HEK293 (cell line): ENCODE data around the gene INTS2.
"Not testable (repeated sequence)": the region's sequence is repeated elsewhere in the genome, so short reads cannot be mapped to it uniquely, and the experiment has no call there.

Source experiments
- CTCF ChIA-PET: fragments of 350-600 bp; formaldehyde crosslinking; extraction: SDS; loops from one replicate; lab custom pipeline; 2021; ENCODE audit warnings: antibody characterized with exemption; lab: Yijun Ruan, JAX
- POLR2A ChIA-PET: fragments of 300-600 bp; formaldehyde crosslinking; extraction: SDS; loops from one replicate; lab custom pipeline; 2020; ENCODE audit warnings: antibody characterized with exemption, inconsistent platforms; lab: Yijun Ruan, JAX
- H3K27ac ChIP-seq: fragments of 200-500 bp; sonication (Bioruptor generic); 2 replicates; pipeline ENCODE4 v1.5.1; 2014; ENCODE audit warnings: low read depth, low read length, control low read depth, inconsistent platforms; ENCODE audit errors: extremely low read depth
- H3K36me3 ChIP-seq, 2 experiments: fragments of 200-500 bp in 1 of 2; sonication (Bioruptor generic) in 1 of 2; 1 replicate in 1 of 2; 2 replicates in 1 of 2; pipeline ENCODE4 v1.5.1; 2014 to 2017; ENCODE audit warnings: inconsistent platforms in 2 of 2, low read length in 2 of 2; ENCODE audit not compliant: control insufficient read depth in 2 of 2, insufficient read depth in 1 of 2
- H3K4me1 ChIP-seq: fragments of 200-500 bp; sonication (Bioruptor generic); 2 replicates; pipeline ENCODE4 v1.5.1; 2014; ENCODE audit warnings: mild to moderate bottlenecking, low read length, inconsistent platforms; ENCODE audit not compliant: control insufficient read depth, insufficient read depth
- H3K4me3 ChIP-seq: 2 replicates; pipeline ENCODE4 v1.5.1; 2011; ENCODE audit warnings: low read depth, mild to moderate bottlenecking, control low read depth, low read length, moderate library complexity
- H3K9me3 ChIP-seq: fragments of 200-500 bp; sonication (Bioruptor generic); 2 replicates; pipeline ENCODE4 v1.5.1; 2014; ENCODE audit warnings: low read depth, low read length, inconsistent platforms; ENCODE audit not compliant: control insufficient read depth, insufficient read depth
- ATF2 ChIP-seq: fragments of 450-650 bp; formaldehyde crosslinking; IDR thresholded peaks from 2 replicates; pipeline ENCODE4 v1.5.1; 2016; ENCODE audit warnings: missing biosample characterization, missing genetic modification characterization, low read depth
- ELK4 ChIP-seq: IDR thresholded peaks from 2 replicates; pipeline ENCODE4 v1.6.1; 2011; ENCODE audit warnings: mild to moderate bottlenecking, low read depth, low read length, borderline replicate concordance
- GLIS1 ChIP-seq: fragments of 450-650 bp; formaldehyde crosslinking; IDR thresholded peaks from 2 replicates; pipeline ENCODE4 v1.5.1; 2016; ENCODE audit warnings: missing biosample characterization, missing genetic modification characterization
- KLF9 ChIP-seq: fragments of 450-650 bp; formaldehyde crosslinking; IDR thresholded peaks from 2 replicates; pipeline ENCODE4 v1.5.1; 2016; ENCODE audit warnings: missing biosample characterization, missing genetic modification characterization, low read depth
- ZBTB20 ChIP-seq: fragments of 450-650 bp; formaldehyde crosslinking; IDR thresholded peaks from 2 replicates; pipeline ENCODE4 v1.5.1; 2016; ENCODE audit warnings: missing biosample characterization, missing genetic modification characterization
- ZBTB8A ChIP-seq: fragments of 450-650 bp; formaldehyde crosslinking; IDR thresholded peaks from 2 replicates; pipeline ENCODE4 v1.5.1; 2016; ENCODE audit warnings: missing biosample characterization, missing genetic modification characterization
- ZEB2 ChIP-seq: fragments of 450-650 bp; formaldehyde crosslinking; IDR thresholded peaks from 2 replicates; pipeline ENCODE4 v1.5.1; 2016; ENCODE audit warnings: missing biosample characterization, missing genetic modification characterization
- ZNF140 ChIP-seq: fragments of 450-650 bp; formaldehyde crosslinking; IDR thresholded peaks from 2 replicates; pipeline ENCODE4 v1.5.1; 2016; ENCODE audit warnings: missing biosample characterization, missing genetic modification characterization
- ZNF146 ChIP-seq: fragments of 450-650 bp; formaldehyde crosslinking; IDR thresholded peaks from 2 replicates; pipeline ENCODE4 v1.5.1; 2016; ENCODE audit warnings: missing biosample characterization, missing genetic modification characterization
- ZNF169 ChIP-seq: fragments of 450-650 bp; formaldehyde crosslinking; IDR thresholded peaks from 2 replicates; pipeline ENCODE4 v1.5.1; 2016; ENCODE audit warnings: missing biosample characterization, missing genetic modification characterization
- ZNF184 ChIP-seq: fragments of 450-650 bp; IDR thresholded peaks from 2 replicates; pipeline ENCODE4 v1.5.1; 2018; ENCODE audit warnings: missing biosample characterization, mild to moderate bottlenecking, missing genetic modification characterization
- ZNF221 ChIP-seq: fragments of 450-650 bp; formaldehyde crosslinking; IDR thresholded peaks from 2 replicates; pipeline ENCODE4 v1.5.1; 2017; ENCODE audit warnings: missing biosample characterization, missing genetic modification characterization, borderline replicate concordance
- ZNF248 ChIP-seq: fragments of 450-650 bp; formaldehyde crosslinking; IDR thresholded peaks from 2 replicates; pipeline ENCODE4 v1.5.1; 2017; ENCODE audit warnings: missing biosample characterization, missing genetic modification characterization
- ZNF302 ChIP-seq: fragments of 450-650 bp; formaldehyde crosslinking; IDR thresholded peaks from 2 replicates; pipeline ENCODE4 v1.5.1; 2016; ENCODE audit warnings: missing biosample characterization, missing genetic modification characterization, low read depth
- ZNF311 ChIP-seq: fragments of 450-650 bp; formaldehyde crosslinking; IDR thresholded peaks from 2 replicates; pipeline ENCODE4 v1.5.1; 2017; ENCODE audit warnings: missing biosample characterization, missing genetic modification characterization, borderline replicate concordance
- ZNF37A ChIP-seq: fragments of 450-650 bp; IDR thresholded peaks from 2 replicates; pipeline ENCODE4 v1.5.1; 2018; ENCODE audit warnings: missing biosample characterization, missing genetic modification characterization
- ZNF394 ChIP-seq: fragments of 450-650 bp; formaldehyde crosslinking; IDR thresholded peaks from 2 replicates; pipeline ENCODE4 v1.5.1; 2016; ENCODE audit warnings: missing biosample characterization, missing genetic modification characterization, mild to moderate bottlenecking, moderate library complexity, borderline replicate concordance
- ZNF426 ChIP-seq: fragments of 450-650 bp; formaldehyde crosslinking; IDR thresholded peaks from 2 replicates; pipeline ENCODE4 v1.5.1; 2017; ENCODE audit warnings: missing biosample characterization, missing genetic modification characterization, mild to moderate bottlenecking, inconsistent platforms, moderate library complexity
- ZNF433 ChIP-seq: fragments of 450-650 bp; formaldehyde crosslinking; IDR thresholded peaks from 2 replicates; pipeline ENCODE4 v1.5.1; 2016; ENCODE audit warnings: missing biosample characterization, missing genetic modification characterization, low read depth
- ZNF488 ChIP-seq: fragments of 450-650 bp; formaldehyde crosslinking; IDR thresholded peaks from 2 replicates; pipeline ENCODE4 v1.5.1; 2016; ENCODE audit warnings: missing biosample characterization, missing genetic modification characterization
- ZNF549 ChIP-seq: fragments of 450-650 bp; IDR thresholded peaks from 2 replicates; pipeline ENCODE4 v1.5.1; 2018; ENCODE audit warnings: missing biosample characterization, missing genetic modification characterization, mild to moderate bottlenecking, inconsistent platforms, moderate library complexity
- ZNF555 ChIP-seq: fragments of 450-650 bp; formaldehyde crosslinking; conservative IDR thresholded peaks from 2 replicates; pipeline ENCODE4 v1.5.1; 2017; ENCODE audit warnings: missing biosample characterization, mild to moderate bottlenecking, missing genetic modification characterization, inconsistent platforms
- ZNF654 ChIP-seq: fragments of 450-650 bp; formaldehyde crosslinking; IDR thresholded peaks from 2 replicates; pipeline ENCODE4 v1.5.1; 2016; ENCODE audit warnings: low read depth, missing biosample characterization, missing genetic modification characterization
- ZNF701 ChIP-seq: fragments of 450-650 bp; formaldehyde crosslinking; IDR thresholded peaks from 2 replicates; pipeline ENCODE4 v1.5.1; 2016; ENCODE audit warnings: missing biosample characterization, missing genetic modification characterization
- TF ChIP-seq, protein P1 (sequence below): fragments of 450-650 bp; formaldehyde crosslinking; conservative IDR thresholded peaks from 2 replicates; pipeline ENCODE4 v1.5.1; 2016; ENCODE audit warnings: low read depth, missing biosample characterization, missing genetic modification characterization

INTS2 gene

GRCh38 chr17:61926826-61927207, 965 bp downstream of the INTS2 start:
- peak overlapping the region; percentile 93 for H3K4me3 ChIP-seq
- H3K4me1 ChIP-seq: peaks cover 6% of the 10 kb centered on the region; the same call in 1 of the 2 replicates
- POLR2A ChIA-PET: interaction anchor here (0.5 to 4.2 kb wide), 6 partner anchors 9 to 416 kb away, joined by 3 to 18 read pairs (median 3); partner anchors contain the start of gene BRIP1
- H3K9me3 ChIP-seq: no peaks in the 10 kb centered on the region
- CTCF ChIA-PET: interaction anchor here (1.0 to 1.6 kb wide), 2 partner anchors 183 to 291 kb away, joined by 3 to 4 read pairs; no protein-coding TSS in a partner anchor
- peaks cover 25 to 36% of the 10 kb centered on the region in 2 experiments for H3K36me3 ChIP-seq
- peak overlapping the region; percentile 79; the same call in 1 of the 2 replicates for H3K27ac ChIP-seq
- no peak for TF ChIP-seq ZNF701 (tag by site-specific recombination)
- TF ChIP-seq ATF2 (tag by site-specific recombination): no peak
- no peak for TF ChIP-seq ZNF146 (tag by site-specific recombination)
- no peak for TF ChIP-seq ELK4
- no peak for TF ChIP-seq ZNF221 (tag by site-specific recombination)
- TF ChIP-seq KLF9 (tag by site-specific recombination): no peak
- TF ChIP-seq ZBTB20 (tag by site-specific recombination): no peak
- TF ChIP-seq ZNF549 (tag by site-specific recombination): no peak
- TF ChIP-seq ZEB2 (tag by site-specific recombination): no peak
- no peak for TF ChIP-seq ZNF302 (tag by site-specific recombination)
- TF ChIP-seq ZNF488 (tag by site-specific recombination): no peak
- no peak for TF ChIP-seq ZNF37A (tag by site-specific recombination)
- TF ChIP-seq ZNF311: no peak
- no peak for TF ChIP-seq ZNF169
- TF ChIP-seq GLIS1: no peak
- TF ChIP-seq ZNF184 (tag by site-specific recombination): no peak
- TF ChIP-seq ZNF248: no peak

GRCh38 chr17:61915162-61915561, 12.6 kb downstream of the INTS2 start:
- not testable (repeated sequence) for H3K4me1 ChIP-seq, H3K27ac ChIP-seq, H3K4me3 ChIP-seq, H3K9me3 ChIP-seq
- ChIA-PET CTCF (interaction anchor here (0.6 to 0.7 kb wide), 2 partner anchors 19 to 81 kb away, joined by 3 to 4 read pairs; no protein-coding TSS in a partner anchor), POLR2A (interaction anchor here (0.7 to 0.9 kb wide), 2 partner anchors 45 to 52 kb away, joined by 3 to 4 read pairs; partner anchors contain the start of gene BRIP1)
- peaks cover 55 to 74% of the 10 kb centered on the region in 2 experiments for H3K36me3 ChIP-seq
- TF ChIP-seq ZNF426 (tag by site-specific recombination): peak; percentile 51
- TF ChIP-seq ZBTB8A (tag by site-specific recombination): 0 out of 2 replicates have a peak, but pooled peaks have one; percentile 39
- TF ChIP-seq, protein P1, sequence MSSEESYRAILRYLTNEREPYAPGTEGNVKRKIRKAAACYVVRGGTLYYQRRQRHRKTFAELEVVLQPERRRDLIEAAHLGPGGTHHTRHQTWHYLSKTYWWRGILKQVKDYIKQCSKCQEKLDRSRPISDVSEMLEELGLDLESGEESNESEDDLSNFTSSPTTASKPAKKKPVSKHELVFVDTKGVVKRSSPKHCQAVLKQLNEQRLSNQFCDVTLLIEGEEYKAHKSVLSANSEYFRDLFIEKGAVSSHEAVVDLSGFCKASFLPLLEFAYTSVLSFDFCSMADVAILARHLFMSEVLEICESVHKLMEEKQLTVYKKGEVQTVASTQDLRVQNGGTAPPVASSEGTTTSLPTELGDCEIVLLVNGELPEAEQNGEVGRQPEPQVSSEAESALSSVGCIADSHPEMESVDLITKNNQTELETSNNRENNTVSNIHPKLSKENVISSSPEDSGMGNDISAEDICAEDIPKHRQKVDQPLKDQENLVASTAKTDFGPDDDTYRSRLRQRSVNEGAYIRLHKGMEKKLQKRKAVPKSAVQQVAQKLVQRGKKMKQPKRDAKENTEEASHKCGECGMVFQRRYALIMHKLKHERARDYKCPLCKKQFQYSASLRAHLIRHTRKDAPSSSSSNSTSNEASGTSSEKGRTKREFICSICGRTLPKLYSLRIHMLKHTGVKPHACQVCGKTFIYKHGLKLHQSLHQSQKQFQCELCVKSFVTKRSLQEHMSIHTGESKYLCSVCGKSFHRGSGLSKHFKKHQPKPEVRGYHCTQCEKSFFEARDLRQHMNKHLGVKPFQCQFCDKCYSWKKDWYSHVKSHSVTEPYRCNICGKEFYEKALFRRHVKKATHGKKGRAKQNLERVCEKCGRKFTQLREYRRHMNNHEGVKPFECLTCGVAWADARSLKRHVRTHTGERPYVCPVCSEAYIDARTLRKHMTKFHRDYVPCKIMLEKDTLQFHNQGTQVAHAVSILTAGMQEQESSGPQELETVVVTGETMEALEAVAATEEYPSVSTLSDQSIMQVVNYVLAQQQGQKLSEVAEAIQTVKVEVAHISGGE: 0 out of 2 replicates have a peak, but pooled peaks have one; percentile 39
- peak; percentile 28; the same call in 1 of the 2 replicates for TF ChIP-seq ZNF140 (tag by site-specific recombination)
- TF ChIP-seq ZNF555 (tag by site-specific recombination): peak; percentile 29
- peak; percentile 53; the same call in 1 of the 2 replicates for TF ChIP-seq ZNF433
- TF ChIP-seq ZNF654: peak; percentile 22; the same call in 1 of the 2 replicates
- TF ChIP-seq ZNF394: peak; percentile 69; the same call in 1 of the 2 replicates
